ENCODE data around the gene RNF4. TPM values are rescaled to one million over a fixed set of nuclear protein-coding genes. Genes with fewer than 3 reads are reported as not detected.
"Not testable (repeated sequence)": the region's sequence is repeated elsewhere in the genome, so short reads cannot be mapped to it uniquely, and the experiment has no call there.

Gene RNF4
- polyA plus RNA-seq, 6 donors from 2014 or later: 48.9 to 87.9 (median 64.8) TPM

DNA sequence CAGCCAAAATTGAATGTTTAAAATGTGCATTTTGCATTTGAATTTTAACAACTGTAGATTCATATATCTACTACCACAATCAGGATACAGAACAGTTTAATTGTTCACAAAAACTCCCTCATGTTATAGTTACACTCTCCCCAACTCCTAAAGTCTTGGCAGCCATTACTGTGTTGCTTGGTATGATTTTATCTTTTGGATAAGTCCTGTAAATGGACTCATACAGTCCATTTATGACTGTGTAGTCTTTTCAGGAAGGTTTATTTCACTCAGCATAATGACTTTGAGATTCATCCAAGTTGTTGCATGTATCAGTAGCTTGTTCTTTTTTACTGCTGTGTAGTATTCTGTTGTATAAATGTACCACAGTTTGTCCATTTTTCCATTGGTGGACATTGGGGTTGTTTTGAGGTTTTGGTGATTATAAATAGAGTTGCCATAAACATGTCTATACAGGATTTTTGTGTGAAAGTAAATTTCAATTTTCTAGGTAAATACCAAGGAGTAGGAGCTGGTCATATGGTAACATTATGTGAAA is 77.4 kb downstream of the RNF4 start:
- ATAC-seq (ENCODE audit: low read depth in 2 of 2) (no peak), DNase-seq (no peak)
- H3K4me1 Mint-ChIP-seq: peaks cover 18 to 54% (median 44%) of the 10 kb centered on the region in 3 donors
- H3K36me3 Mint-ChIP-seq: no peaks in the 10 kb centered on the region
- no peak overlapping the region for H3K27ac Mint-ChIP-seq
- no peaks in the 10 kb centered on the region for H3K27me3 Mint-ChIP-seq
- no peaks in the 10 kb centered on the region for H3K9me3 Mint-ChIP-seq
- no peak overlapping the region for H3K4me3 Mint-ChIP-seq

DNA sequence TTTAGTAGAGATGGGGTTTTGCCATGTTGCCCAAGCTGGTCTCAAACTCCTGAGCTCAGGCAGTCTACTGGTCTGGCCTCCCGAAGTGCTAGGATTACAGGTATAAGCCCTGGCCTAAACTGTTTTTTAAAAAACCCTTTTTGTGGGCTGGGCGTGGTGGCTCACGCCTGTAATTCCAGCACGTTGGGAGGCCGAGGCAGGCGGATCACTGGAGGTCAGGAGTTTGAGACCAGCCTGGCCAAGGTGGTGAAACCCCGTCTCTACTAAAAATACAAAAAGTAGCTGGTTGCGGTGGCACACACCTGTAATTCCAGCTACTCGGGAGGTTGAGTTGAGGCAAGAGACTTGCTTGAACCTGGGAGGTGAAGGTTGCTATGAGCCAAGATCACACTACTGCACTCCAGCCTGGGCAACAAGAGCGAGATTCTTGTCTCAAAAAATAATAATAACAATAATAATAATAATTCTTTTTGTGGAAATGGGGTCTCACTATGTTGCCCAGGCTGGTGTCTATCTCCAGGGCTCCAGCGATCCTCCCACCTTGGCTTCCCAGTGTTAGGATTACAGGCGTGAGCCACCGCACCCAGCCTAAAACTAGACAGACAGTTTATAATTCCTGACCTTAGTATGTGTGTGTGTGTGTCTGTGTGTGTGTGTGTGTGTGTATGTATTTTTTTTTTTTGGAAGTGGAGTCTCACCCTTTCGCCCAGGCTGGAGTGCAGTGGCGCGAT is 78.2 kb downstream of the RNF4 start:
- not testable (repeated sequence) for DNase-seq; H3K36me3 Mint-ChIP-seq; H3K9me3 Mint-ChIP-seq; ATAC-seq (ENCODE audit: low read depth in 2 of 2); H3K4me3 Mint-ChIP-seq; H3K27me3 Mint-ChIP-seq
- Mint-ChIP-seq H3K4me1 (peaks cover 21 to 53% (median 48%) of the 10 kb centered on the region in 3 donors), H3K27ac (peak overlapping the region in 3 of 6 donors; percentile 16 to 80 (median 55))

DNA sequence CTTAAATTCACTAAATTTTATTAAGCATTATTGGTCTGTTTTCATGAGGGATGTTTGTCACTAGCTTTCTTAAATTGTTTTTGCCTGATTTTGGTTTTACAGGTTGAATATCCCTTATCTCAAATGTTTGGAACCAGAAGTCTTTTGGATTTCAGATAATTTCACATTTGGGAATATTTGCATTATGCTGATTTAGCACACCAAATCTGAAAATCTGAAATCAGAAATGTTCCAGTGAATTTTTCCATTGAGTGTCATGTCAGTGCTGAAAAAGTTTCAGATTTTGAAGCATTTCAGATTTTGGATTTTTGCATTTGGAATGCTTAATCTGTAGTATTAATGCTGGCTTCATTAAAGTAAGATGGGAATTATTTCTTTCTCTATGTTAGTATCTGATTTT is 82.2 kb downstream of the RNF4 start:
- Mint-ChIP-seq H3K9me3 (no peaks in the 10 kb centered on the region), H3K4me3 (peak overlapping the region in 1 of 8 donors; percentile 16), H3K36me3 (no peaks in the 10 kb centered on the region), H3K27me3 (no peaks in the 10 kb centered on the region), H3K4me1 (peaks cover 25 to 65% (median 46%) of the 10 kb centered on the region in 3 donors), H3K27ac (peak overlapping the region in 3 of 6 donors; percentile 26 to 61 (median 53))
- DNase-seq (no peak), ATAC-seq (ENCODE audit: low read depth in 2 of 2) (no peak)

DNA sequence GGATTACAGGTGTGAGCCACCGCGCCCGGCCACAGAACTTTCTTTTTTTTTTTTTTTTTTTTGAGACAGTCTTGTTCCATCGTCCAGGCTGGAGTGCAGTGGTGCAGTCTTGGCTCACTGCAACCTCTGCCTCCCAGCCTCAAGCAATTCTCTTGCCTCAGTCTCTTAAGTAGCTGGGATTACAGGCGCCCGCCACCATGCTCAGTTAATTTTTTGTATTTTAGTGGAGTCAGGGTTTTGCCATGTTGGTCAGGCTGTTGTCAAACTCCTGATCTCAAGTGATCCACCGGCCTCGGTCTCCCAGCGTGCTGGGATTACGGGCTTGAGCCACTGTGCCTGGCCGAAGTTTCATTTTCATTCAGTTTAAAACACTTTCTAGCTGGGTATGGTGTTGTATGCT is 83.9 kb downstream of the RNF4 start:
- Mint-ChIP-seq H3K36me3 (no peaks in the 10 kb centered on the region), H3K27me3 (no peaks in the 10 kb centered on the region), H3K4me1 (peaks cover 22 to 71% (median 39%) of the 10 kb centered on the region in 3 donors), H3K4me3 (no peak overlapping the region), H3K27ac (peak overlapping the region in 1 of 6 donors; percentile 27), H3K9me3 (no peaks in the 10 kb centered on the region)
- no peak for ATAC-seq (ENCODE audit: low read depth in 2 of 2)
- no peak for DNase-seq

DNA sequence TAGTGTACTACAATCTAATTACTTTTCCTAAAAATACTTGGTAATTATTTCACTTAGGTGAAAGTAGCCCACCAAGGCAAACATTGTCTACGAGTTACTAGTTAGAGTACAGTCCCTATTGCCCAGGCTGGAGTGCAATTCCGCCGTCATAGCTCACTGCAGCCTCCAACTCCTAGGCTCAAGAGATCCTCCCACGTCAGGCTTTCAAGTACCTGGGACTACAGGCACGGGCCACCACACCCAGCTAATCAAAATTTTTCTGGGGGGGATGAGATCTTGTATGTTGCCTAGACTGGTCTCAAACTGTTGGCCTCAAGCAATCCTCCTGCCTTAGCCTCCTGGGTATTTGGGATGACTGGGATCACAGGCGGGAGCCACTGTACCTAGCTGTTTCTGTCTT is 89.4 kb downstream of the RNF4 start:
- Mint-ChIP-seq H3K9me3 (no peaks in the 10 kb centered on the region), H3K4me3 (no peak overlapping the region), H3K27ac (no peak overlapping the region), H3K36me3 (no peaks in the 10 kb centered on the region), H3K27me3 (no peaks in the 10 kb centered on the region), H3K4me1 (peaks cover 32 to 69% (median 54%) of the 10 kb centered on the region in 3 donors)
- ATAC-seq (ENCODE audit: low read depth in 2 of 2) (no peak), DNase-seq (no peak)

DNA sequence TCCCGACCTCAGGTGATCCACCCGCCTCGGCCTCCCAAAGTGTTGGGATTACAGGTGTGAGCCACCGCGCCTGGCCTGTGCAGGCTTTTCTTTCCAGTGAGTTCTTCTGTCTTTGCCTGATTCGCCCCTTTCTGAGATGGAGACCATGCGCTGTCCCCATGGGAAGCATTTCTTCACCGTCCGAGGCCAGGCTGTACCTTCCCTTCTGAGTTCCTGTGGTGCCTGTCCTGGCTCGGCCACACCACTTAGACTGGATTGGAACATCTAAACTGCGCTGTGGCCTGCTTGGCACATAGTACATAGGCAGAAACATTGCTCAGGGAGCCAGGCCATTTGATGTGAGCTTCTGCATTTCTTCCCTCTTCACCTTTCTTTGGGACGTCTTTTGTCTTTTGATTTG is 91.3 kb downstream of the RNF4 start:
- Mint-ChIP-seq H3K4me3 (no peak overlapping the region), H3K36me3 (peaks cover 0 to 4% of the 10 kb centered on the region in 2 donors), H3K27ac (peak overlapping the region in 2 of 6 donors; percentile 2 to 74)

More for the DNA sequence above, 91.3 kb downstream of the RNF4 start:
- no peaks in the 10 kb centered on the region for H3K27me3 Mint-ChIP-seq
- no peak for DNase-seq
- ATAC-seq (ENCODE audit: low read depth in 2 of 2): no peak
- peaks cover 25 to 66% (median 49%) of the 10 kb centered on the region in 3 donors for H3K4me1 Mint-ChIP-seq
- no peaks in the 10 kb centered on the region for H3K9me3 Mint-ChIP-seq

Other genes with a start within 250 kb of the RNF4 start
- gene HAUS3, start 227.0 kb upstream of the RNF4 start, polyA plus RNA-seq (ENCODE audit: low read depth in 6 of 6): 10 to 100 TPM; 13.3 to 29.1 (median 19.3) TPM
- gene POLN, start 227.0 kb upstream of the RNF4 start, polyA plus RNA-seq (ENCODE audit: low read depth in 6 of 6): under 1 TPM in 4 of 6 donors, not detected in 2; 0.62 to 0.79 (median 0.71) TPM
- gene MXD4, start 207.0 kb upstream of the RNF4 start, polyA plus RNA-seq (ENCODE audit: low read depth in 6 of 6): 10 to 100 TPM; 29.4 to 46.2 (median 40.6) TPM
- 1 to 10 TPM in 4 of 6 donors, under 1 TPM in 2; 0.71 to 2.9 (median 1.4) TPM for gene ZFYVE28, start 50.5 kb upstream of the RNF4 start, polyA plus RNA-seq (ENCODE audit: low read depth in 6 of 6)
- not detected for gene CFAP99, start 50.2 kb upstream of the RNF4 start, polyA plus RNA-seq (ENCODE audit: low read depth in 6 of 6)
- gene FAM193A, start 67.5 kb downstream of the RNF4 start, polyA plus RNA-seq (ENCODE audit: low read depth in 6 of 6): 1 to 10 TPM; 1.5 to 5.9 (median 2.2) TPM

Data from naive B cell (primary cell).